HepG2 (cell line): ENCODE data around the gene KCTD5. TPM values are rescaled to one million over a fixed set of nuclear protein-coding genes. Genes with fewer than 3 reads are reported as not detected.

Experiments
- ASH2L ChIP-seq: fragments of 300-600, 200-600 bp; sonication (generic); IDR thresholded peaks from 2 replicates; pipeline ENCODE4 v1.7.0; 2017; ENCODE audit warnings: low read depth, mild to moderate bottlenecking, moderate library complexity, mixed read lengths, low read length; ENCODE audit not compliant: insufficient read length
- FOXO1 ChIP-seq: sonication (generic); formaldehyde crosslinking; IDR thresholded peaks from 2 replicates; pipeline ENCODE4 v1.4.0; 2020; ENCODE audit warnings: missing genetic modification reagents
- HNRNPLL ChIP-seq: fragments of 200-400 bp; formaldehyde crosslinking; IDR thresholded peaks from 2 replicates; pipeline ENCODE4 v1.6.1; 2017; ENCODE audit warnings: mild to moderate bottlenecking, low read depth, low read length; ENCODE audit not compliant: poor library complexity, severe bottlenecking
- HOXA7 ChIP-seq: sonication (generic); formaldehyde crosslinking; IDR thresholded peaks from 2 replicates; pipeline ENCODE4 v1.8.1; 2022; ENCODE audit warnings: mild to moderate bottlenecking, missing genetic modification reagents, moderate library complexity
- JUND ChIP-seq: sonication (generic); formaldehyde crosslinking; IDR thresholded peaks from 2 replicates; pipeline ENCODE4 v1.8.0; 2022; ENCODE audit warnings: mild to moderate bottlenecking, missing genetic modification reagents
- LBX2 ChIP-seq: sonication (generic); formaldehyde crosslinking; IDR thresholded peaks from 2 replicates; pipeline ENCODE4 v1.5.0; 2020; ENCODE audit warnings: missing genetic modification reagents, mild to moderate bottlenecking, borderline replicate concordance
- NFKB2 ChIP-seq: sonication (generic); formaldehyde crosslinking; IDR thresholded peaks from 2 replicates; pipeline ENCODE4 v1.4.0; 2020; ENCODE audit warnings: missing genetic modification reagents, borderline replicate concordance
- NR2C2 ChIP-seq: sonication (generic); formaldehyde crosslinking; IDR thresholded peaks from 2 replicates; pipeline ENCODE4 v1.4.0; 2020; ENCODE audit warnings: missing genetic modification reagents, mild to moderate bottlenecking, moderate library complexity, borderline replicate concordance
- PHF5A ChIP-seq: IDR thresholded peaks from one replicate; pipeline ENCODE4 v1.6.1; 2018; ENCODE audit warnings: low read depth, missing genetic modification reagents; ENCODE audit not compliant: unreplicated experiment
- RERE ChIP-seq: IDR thresholded peaks from 2 replicates; pipeline ENCODE4 v1.6.1; 2016; ENCODE audit warnings: low read depth, missing genetic modification reagents, missing compliant biosample characterization
- SPEN ChIP-seq: sonication (generic); formaldehyde crosslinking; IDR thresholded peaks from 2 replicates; pipeline ENCODE4 v1.5.1; 2020; ENCODE audit warnings: low read depth, mild to moderate bottlenecking, missing genetic modification reagents
- TBX2 ChIP-seq: sonication (generic); formaldehyde crosslinking; IDR thresholded peaks from 2 replicates; pipeline ENCODE4 v1.5.0; 2020; ENCODE audit warnings: missing genetic modification reagents, mild to moderate bottlenecking, borderline replicate concordance
- TCF7 ChIP-seq: sonication (generic); IDR thresholded peaks from 2 replicates; pipeline ENCODE4 v1.6.1; 2016; ENCODE audit warnings: antibody characterized with exemption, low read depth
- ZNF10 ChIP-seq: sonication (generic); formaldehyde crosslinking; IDR thresholded peaks from 2 replicates; pipeline ENCODE4 v1.4.0; 2020; ENCODE audit warnings: mild to moderate bottlenecking, low read depth, missing genetic modification reagents, borderline replicate concordance
- ZNF3 ChIP-seq: IDR thresholded peaks from 2 replicates; pipeline ENCODE4 v1.7.0; 2017; ENCODE audit warnings: inconsistent platforms
- ZNF468 ChIP-seq: sonication (generic); formaldehyde crosslinking; IDR thresholded peaks from 2 replicates; pipeline ENCODE4 v1.8.0; 2022; ENCODE audit warnings: mild to moderate bottlenecking, moderate library complexity, missing genetic modification reagents
- ZNF549 ChIP-seq: sonication (generic); formaldehyde crosslinking; IDR thresholded peaks from 2 replicates; pipeline ENCODE4 v1.5.0; 2020; ENCODE audit warnings: missing genetic modification reagents
- ZNF569 ChIP-seq: sonication (generic); formaldehyde crosslinking; IDR thresholded peaks from 2 replicates; pipeline ENCODE4 v1.5.0; 2020; ENCODE audit warnings: mild to moderate bottlenecking, missing genetic modification reagents, moderate library complexity, borderline replicate concordance
- ZNF652 ChIP-seq: IDR thresholded peaks from 2 replicates; pipeline ENCODE4 v1.6.1; 2016; ENCODE audit warnings: low read depth, borderline replicate concordance
- ZNF674 ChIP-seq: sonication (generic); formaldehyde crosslinking; IDR thresholded peaks from 2 replicates; pipeline ENCODE4 v1.5.0; 2020; ENCODE audit warnings: low read depth, mild to moderate bottlenecking, missing genetic modification reagents
- polyA plus RNA-seq, 8 experiments: library from polyadenylated mRNA; depleted of rRNA in 3 of 8; stranded (reverse) in 7 of 8; unstranded in 1 of 8; fragments of >200 nt; fragmentation: Illumina TruSeq in 4 of 8; extraction: Trizol in 4 of 8; gene quantifications; 2 replicates each; pipeline versions ENCODE4 v1.2.1 to v1.2.3, GENCODE V29; 2011 to 2016; ENCODE audit warnings: low read depth in 4 of 8, missing spikeins in 1 of 8, mixed read lengths in 1 of 8; ENCODE audit not compliant: insufficient read depth in 1 of 8
- total RNA-seq, 5 experiments: library from RNA; depleted of rRNA; stranded (reverse); fragments of >200 nt; fragmentation: Illumina TruSeq; extraction: Trizol; gene quantifications; 2 replicates each; pipeline ENCODE4 v1.2.3, GENCODE V29; 2016; ENCODE audit warnings: low read depth in 1 of 5
- TF ChIP-seq, protein P1 (sequence below): sonication (generic); formaldehyde crosslinking; IDR thresholded peaks from 2 replicates; pipeline ENCODE4 v1.4.0; 2020; ENCODE audit warnings: missing genetic modification reagents, low read depth, mild to moderate bottlenecking, borderline replicate concordance

Gene KCTD5
- total and polyA plus RNA-seq, 2 of the 13 experiments (the other 11 are each of a cell fraction or from before 2014, with no cell fraction given) = 25.4 to 29.8 TPM

- no peak for TF ChIP-seq ZNF10
- TF ChIP-seq RERE (CRISPR knock-in tag) = no peak
- no peak for TF ChIP-seq PHF5A (CRISPR knock-in tag)
- no peak for TF ChIP-seq ZNF674 (CRISPR knock-in tag)
- no peak for TF ChIP-seq HOXA7
- TF ChIP-seq ZNF549 = no peak
- TF ChIP-seq ZNF3 = no peak
- no peak for TF ChIP-seq ZNF652 (CRISPR knock-in tag)
- TF ChIP-seq SPEN (CRISPR knock-in tag) = peak; percentile 47; the same call in 1 of the 2 replicates
- TF ChIP-seq FOXO1 = no peak
- no peak for TF ChIP-seq HNRNPLL
- TF ChIP-seq ASH2L = no peak
- no peak for TF ChIP-seq NFKB2 (CRISPR knock-in tag)
- 0 out of 2 replicates have a peak, but pooled peaks have one; percentile 20 for TF ChIP-seq LBX2 (CRISPR knock-in tag)
- no peak for TF ChIP-seq ZNF569 (CRISPR knock-in tag)
- no peak for TF ChIP-seq TCF7
- TF ChIP-seq TBX2 (CRISPR knock-in tag) = peak; percentile 46; the same call in 1 of the 2 replicates
- 0 out of 2 replicates have a peak, but pooled peaks have one; percentile 33 for TF ChIP-seq JUND (CRISPR knock-in tag)
- TF ChIP-seq, protein P1, sequence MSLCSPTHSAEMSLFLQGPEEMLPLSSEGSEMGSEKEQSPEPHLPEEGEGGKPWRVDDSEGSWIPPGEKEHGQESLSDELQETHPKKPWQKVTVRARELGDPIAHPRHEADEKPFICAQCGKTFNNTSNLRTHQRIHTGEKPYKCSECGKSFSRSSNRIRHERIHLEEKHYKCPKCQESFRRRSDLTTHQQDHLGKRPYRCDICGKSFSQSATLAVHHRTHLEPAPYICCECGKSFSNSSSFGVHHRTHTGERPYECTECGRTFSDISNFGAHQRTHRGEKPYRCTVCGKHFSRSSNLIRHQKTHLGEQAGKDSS (CRISPR knock-in tag) = peak; percentile 77; the same call in 1 of the 2 replicates
- peak; percentile 76 for TF ChIP-seq NR2C2 (CRISPR knock-in tag)
- TF ChIP-seq ZNF468 (CRISPR knock-in tag) = 0 out of 2 replicates have a peak, but pooled peaks have one; percentile 40
These were observed 38.7 kb downstream of the KCTD5 start (continued) for GRCh38 chr16:2720719-2721633.
